ENCODE data around the gene HOXD13.

DNA sequence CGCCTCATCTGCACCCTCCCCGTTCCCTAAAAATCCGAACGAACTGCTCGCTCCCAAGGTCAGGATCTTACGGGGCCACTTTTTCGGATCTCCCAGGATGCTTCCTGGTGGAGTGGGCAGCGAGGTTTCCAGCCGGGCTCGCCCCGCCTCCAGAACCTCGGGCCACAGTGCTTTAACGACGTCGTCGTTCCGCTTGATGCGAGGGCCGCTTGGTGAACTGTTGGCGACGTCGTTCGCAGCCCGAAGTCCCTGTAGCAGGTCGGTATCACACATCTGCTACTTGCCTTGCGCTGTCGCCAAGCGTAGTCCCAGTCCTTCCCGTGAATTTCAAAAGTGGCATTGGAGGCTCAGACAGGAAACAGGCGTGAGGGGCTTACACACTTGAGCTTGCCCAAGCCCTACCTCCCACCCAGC, 24.1 kb upstream of the HOXD13 start:
- TF ChIP-seq SIN3A (IDR thresholded peaks at IDR 0.05; ENCODE audit: borderline replicate concordance, insufficient read depth, low read length) (no peak), POLR2AphosphoS5 (IDR thresholded peaks at IDR 0.05; ENCODE audit: low read depth, low read length) (no peak), TAF1 (IDR thresholded peaks at IDR 0.05; ENCODE audit: borderline replicate concordance, insufficient read depth, low read length) (no peak)
- TF ChIP-seq, protein P1, sequence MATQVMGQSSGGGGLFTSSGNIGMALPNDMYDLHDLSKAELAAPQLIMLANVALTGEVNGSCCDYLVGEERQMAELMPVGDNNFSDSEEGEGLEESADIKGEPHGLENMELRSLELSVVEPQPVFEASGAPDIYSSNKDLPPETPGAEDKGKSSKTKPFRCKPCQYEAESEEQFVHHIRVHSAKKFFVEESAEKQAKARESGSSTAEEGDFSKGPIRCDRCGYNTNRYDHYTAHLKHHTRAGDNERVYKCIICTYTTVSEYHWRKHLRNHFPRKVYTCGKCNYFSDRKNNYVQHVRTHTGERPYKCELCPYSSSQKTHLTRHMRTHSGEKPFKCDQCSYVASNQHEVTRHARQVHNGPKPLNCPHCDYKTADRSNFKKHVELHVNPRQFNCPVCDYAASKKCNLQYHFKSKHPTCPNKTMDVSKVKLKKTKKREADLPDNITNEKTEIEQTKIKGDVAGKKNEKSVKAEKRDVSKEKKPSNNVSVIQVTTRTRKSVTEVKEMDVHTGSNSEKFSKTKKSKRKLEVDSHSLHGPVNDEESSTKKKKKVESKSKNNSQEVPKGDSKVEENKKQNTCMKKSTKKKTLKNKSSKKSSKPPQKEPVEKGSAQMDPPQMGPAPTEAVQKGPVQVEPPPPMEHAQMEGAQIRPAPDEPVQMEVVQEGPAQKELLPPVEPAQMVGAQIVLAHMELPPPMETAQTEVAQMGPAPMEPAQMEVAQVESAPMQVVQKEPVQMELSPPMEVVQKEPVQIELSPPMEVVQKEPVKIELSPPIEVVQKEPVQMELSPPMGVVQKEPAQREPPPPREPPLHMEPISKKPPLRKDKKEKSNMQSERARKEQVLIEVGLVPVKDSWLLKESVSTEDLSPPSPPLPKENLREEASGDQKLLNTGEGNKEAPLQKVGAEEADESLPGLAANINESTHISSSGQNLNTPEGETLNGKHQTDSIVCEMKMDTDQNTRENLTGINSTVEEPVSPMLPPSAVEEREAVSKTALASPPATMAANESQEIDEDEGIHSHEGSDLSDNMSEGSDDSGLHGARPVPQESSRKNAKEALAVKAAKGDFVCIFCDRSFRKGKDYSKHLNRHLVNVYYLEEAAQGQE (IDR thresholded peaks at IDR 0.05; ENCODE audit: insufficient read depth in 1 of 2, low read depth in 2 of 2, low read length in 2 of 2), result no peak

Data from PFSK-1 (cell line).